Choroid plexus epithelial cell (primary cell): ENCODE results near the gene GPR42.

Source experiments
- DNase-seq: peaks from one replicate; pipeline ENCODE4 v3.0.0-alpha.2; 2010; ENCODE audit warnings: low read depth
- H3K4me3 ChIP-seq: 2 replicates; pipeline ENCODE4 v1.5.1; 2011; ENCODE audit warnings: low read depth, mild to moderate bottlenecking, control low read depth, low read length, moderate library complexity
- CTCF ChIP-seq: conservative IDR thresholded peaks from 2 replicates; pipeline ENCODE4 v1.5.1; 2011; ENCODE audit warnings: low read depth, mild to moderate bottlenecking, control low read depth, inconsistent platforms, low read length, moderate library complexity

Gene GPR42

DNA sequence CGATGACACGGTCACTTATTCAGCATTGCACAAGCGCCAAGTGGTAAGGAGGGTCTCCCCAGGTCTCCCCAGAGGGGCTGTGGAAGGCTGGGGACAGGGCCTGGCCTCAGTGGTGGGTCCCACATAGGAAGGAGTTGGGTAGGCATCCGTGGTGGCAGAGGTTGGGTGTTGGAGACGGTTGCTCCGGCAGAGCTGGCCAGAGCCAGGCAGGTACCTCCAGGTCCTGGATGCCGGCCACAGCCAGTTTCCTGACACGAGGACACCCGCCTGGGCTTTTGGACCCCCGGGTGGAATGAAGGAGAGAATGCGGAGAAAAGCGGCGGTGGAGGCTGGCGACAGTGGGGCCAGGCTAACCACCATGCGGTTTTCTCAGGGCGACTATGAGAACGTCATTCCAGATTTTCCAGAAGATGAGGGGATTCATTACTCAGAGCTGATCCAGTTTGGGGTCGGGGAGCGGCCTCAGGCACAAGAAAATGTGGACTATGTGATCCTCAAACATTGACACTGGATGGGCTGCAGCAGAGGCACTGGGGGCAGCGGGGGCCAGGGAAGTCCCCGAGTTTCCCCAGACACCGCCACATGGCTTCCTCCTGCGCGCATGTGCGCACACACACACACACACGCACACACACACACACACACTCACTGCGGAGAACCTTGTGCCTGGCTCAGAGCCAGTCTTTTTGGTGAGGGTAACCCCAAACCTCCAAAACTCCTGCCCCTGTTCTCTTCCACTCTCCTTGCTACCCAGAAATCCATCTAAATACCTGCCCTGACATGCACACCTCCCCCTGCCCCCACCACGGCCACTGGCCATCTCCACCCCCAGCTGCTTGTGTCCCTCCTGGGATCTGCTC is 24.4 kb upstream of the GPR42 start:
- no peak for DNase-seq
- no peak for TF ChIP-seq CTCF
- H3K4me3 ChIP-seq = no peak overlapping the region

- TF ChIP-seq CTCF = no peak
- H3K4me3 ChIP-seq = no peak within 1 kb of the TSS
- no peak for DNase-seq
Measured at GRCh38 chr19:35347171-35347929, 23.5 kb upstream of the GPR42 start, which contains the start of gene FFAR1. Gene FFAR1 (plus strand): TSS chr19:35347902. CDS start chr19:35351552, 3,650 bp downstream.

DNA sequence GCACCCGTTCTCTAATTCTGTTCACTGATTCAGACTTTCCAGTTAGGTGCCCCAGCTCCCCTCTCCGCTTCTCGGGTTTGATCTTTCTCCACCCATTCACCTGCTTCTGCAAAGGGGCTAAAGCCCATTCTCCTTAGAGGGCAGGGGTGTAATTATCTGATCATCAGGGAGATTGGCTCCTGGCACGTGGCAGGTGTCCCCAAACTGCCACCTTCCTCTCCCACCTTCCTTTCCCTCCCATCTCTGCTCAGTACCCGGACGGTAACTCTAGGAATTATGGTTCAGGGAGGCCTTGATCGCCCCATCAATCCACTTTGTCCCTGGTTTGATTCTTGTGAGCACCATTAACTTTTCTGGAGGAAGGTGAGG is 23.0 kb upstream of the GPR42 start:
- no peak overlapping the region for H3K4me3 ChIP-seq
- no peak for TF ChIP-seq CTCF
- no peak for DNase-seq

DNA sequence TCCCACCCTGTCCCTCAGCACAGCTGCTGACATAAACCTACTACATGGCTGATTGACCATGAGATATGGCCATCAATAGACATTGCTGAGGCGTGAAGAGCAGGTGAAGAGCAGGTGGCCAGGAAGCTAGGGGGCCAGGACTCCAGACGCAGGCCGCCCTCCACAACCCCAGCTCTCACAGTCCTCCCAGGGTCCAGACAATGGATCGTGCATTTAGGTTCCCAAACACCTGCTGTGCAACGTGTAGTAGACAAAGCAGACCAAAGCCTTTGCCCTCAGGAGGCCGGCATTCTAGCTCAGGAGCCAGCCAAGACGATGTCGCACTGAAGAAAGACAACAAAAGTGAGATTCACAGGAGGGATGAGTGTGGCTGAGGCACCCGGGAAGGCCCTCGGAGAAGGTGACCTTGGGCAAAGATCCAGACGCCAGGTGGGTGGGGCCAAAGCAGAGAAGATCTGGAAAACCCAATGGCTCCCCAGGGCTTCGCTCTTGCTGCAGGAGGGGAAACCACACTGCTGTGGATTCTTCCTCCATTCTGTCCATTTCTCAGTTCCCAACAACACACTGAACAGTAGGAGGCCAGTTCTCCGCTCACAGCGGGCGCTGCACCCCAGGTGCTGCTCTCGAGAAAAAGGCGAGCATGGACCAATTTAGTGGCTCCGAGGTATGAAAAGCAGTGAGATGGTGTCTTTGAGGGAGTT is 21.8 kb upstream of the GPR42 start:
- no peak overlapping the region for H3K4me3 ChIP-seq
- DNase-seq = no peak
- no peak for TF ChIP-seq CTCF

GRCh38 chr19:35349614-35350521 is 21.0 kb upstream of the GPR42 start:
- H3K4me3 ChIP-seq = no peak overlapping the region
- no peak for TF ChIP-seq CTCF
- DNase-seq = no peak

DNA sequence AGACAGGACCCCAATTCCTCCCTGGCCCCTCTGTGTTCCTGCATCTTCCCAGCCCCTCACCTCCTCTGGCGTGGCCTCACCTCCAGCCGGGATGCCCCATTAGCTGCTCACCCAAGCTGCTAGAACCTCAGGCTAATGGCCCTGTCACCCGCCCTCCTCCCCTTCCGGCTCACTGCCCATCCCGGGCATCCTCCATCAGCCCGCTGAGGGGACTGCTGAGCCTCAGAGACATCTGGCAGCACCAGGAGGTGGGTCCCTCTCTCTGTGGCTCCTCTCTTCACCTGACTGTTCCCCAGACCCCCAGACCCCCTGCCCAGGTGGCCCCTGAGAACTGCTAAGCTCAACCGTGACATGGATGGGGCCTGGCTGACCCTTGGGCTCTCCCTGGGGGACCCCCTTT is 20.3 kb upstream of the GPR42 start:
- DNase-seq = no peak
- no peak for TF ChIP-seq CTCF
- H3K4me3 ChIP-seq = no peak overlapping the region
